Stomach (tissue), 4 donors: ENCODE data around the gene ATXN1.

Experiments used
- CTCF ChIP-seq, 7 experiments: fragments of 450-650 bp in 4 of 7; fragments of 200-600 bp in 3 of 7; sonication (generic) in 3 of 7; IDR thresholded peaks; one replicate each; pipeline ENCODE4 v1.5.1; 2016 to 2019; ENCODE audit warnings: antibody characterized with exemption in 7 of 7, control low read depth in 2 of 7, mild to moderate bottlenecking in 1 of 7
- POLR2A ChIP-seq, 4 donors: fragments of 450-650 bp; IDR thresholded peaks; one replicate each; pipeline ENCODE4 v1.6.1; 2016; ENCODE audit warnings: antibody characterized with exemption in 4 of 4, control low read depth in 2 of 4, mild to moderate bottlenecking in 1 of 4, moderate library complexity in 1 of 4
- POLR2AphosphoS5 ChIP-seq, 3 donors: sonication (generic); formaldehyde crosslinking; IDR thresholded peaks; one replicate each; pipeline ENCODE4 v1.6.1; 2016; ENCODE audit warnings: antibody characterized with exemption in 3 of 3

DNA sequence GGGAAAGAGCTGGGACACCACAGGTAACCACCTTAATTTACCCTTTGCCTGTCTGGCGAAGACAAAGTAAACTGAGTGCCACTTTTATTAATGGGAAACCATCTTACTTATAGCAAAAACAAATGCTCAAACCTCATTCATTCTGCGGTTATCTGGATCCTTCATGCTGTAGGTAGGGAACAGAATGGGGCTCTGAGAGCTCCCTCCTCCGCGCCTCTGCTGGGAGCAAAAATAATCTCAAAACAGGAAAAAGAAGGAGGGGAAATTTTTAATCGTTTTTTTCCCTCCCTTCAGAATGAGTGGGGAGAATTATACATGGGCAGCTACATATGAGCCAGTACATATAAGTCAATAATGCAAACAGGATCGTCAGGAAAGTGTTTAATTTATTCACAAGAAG, 345.6 kb downstream of the ATXN1 start:
- TF ChIP-seq CTCF (IDR thresholded peaks at IDR 0.05) (no peak), POLR2A (IDR thresholded peaks at IDR 0.05) (no peak), POLR2AphosphoS5 (IDR thresholded peaks at IDR 0.05) (no peak)
